ENCODE results near the gene AOC1.

AOC1 gene

DNA sequence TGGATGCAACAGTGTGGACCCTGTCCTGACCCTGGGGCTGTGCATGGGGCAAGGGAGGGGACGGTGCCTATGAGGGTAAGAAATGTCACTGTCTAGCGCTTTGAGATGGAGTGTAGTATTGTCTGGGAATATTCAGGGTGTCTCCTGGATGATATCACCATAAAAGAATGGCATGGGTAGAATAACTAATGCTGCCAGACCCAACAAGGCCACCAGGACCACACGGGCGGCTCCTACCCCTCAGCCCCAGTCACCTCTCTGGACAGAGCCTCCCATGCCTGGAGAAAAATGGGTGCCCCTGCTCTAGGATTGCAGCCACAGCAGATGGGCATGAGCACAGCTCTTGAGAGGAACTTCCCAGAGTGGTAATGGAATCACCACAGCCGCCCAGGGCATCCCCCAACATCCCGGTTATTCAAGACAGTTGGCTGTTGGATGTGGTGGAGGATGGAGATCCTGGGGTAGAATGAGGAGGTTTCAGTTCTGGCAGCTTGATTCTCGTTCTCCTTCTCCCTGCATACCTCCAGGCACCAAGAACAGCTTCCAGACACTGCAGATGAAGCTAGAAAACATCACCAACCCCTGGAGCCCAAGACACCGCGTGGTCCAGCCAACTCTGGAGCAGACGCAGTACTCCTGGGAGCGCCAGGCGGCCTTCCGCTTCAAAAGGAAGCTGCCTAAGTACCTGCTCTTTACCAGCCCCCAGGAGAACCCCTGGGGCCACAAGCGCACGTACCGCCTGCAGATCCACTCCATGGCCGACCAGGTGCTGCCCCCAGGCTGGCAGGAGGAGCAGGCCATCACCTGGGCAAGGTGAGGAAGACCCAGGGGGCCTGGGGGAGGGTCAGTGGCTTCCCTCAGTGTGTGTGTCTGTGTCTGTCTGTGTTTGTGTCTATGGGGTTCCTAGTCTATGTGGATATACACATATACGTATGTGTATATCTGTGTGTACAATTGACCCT lies 6.2 kb downstream of the AOC1 start:
- no peak for DNase-seq

DNA sequence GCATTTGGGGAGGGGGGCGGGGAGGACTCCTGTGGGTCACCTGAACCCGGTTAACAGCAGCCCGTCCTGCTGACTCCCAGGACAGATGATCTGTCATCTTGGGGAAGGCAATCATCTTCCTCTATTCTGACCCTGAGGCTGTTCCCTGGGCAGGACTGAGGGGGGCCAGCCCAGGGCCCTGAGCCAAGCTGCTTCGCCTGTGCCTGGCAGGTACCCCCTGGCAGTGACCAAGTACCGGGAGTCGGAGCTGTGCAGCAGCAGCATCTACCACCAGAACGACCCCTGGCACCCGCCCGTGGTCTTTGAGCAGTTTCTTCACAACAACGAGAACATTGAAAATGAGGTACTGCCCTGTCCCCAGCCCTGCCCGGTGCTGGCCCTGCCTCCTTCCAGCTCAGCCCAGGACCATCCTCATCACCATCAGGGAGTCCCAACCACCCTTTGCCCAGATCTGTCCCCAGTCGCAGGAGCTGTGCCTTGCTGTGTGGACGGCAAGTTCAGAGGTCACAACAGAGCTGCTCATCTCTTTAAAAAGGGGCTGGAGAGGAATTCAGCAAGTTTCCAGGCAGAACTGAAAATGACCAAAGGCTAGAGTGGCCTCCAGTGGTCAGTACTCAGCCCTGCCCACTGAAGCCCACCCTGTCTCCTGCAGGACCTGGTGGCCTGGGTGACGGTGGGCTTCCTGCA lies 8.1 kb downstream of the AOC1 start:
- DNase-seq = no peak

DNA sequence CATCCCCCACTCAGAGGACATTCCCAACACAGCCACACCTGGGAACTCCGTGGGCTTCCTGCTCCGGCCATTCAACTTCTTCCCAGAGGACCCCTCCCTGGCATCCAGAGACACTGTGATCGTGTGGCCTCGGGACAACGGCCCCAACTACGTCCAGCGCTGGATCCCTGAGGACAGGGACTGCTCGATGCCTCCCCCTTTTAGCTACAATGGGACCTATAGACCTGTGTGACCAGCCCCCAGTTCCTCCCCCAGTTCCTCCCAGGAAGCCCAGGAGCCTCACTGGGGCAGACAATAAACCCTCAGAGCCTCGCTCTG lies 8.6 kb downstream of the AOC1 start:
- DNase-seq = no peak

DNA sequence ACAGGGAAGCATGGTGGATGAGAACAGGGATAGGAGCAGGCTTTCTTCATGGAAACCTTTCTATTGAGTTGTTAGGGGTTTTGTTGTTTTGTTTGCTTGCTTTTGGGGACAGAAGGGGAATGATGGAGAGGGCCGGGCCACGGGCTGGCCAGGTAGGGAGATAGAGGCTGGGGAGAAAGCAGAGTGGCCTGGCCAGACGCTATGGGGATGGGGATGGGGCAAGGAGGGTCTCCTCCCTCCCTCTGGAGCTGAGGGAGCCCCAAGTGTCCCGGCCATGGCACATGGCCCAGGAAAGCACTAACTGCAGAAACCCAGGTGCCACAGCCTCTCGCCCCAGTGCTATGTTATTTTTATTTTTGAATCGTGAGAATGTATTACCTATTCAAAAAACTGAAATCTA lies 10.0 kb downstream of the AOC1 start:
- DNase-seq = no peak

DNA sequence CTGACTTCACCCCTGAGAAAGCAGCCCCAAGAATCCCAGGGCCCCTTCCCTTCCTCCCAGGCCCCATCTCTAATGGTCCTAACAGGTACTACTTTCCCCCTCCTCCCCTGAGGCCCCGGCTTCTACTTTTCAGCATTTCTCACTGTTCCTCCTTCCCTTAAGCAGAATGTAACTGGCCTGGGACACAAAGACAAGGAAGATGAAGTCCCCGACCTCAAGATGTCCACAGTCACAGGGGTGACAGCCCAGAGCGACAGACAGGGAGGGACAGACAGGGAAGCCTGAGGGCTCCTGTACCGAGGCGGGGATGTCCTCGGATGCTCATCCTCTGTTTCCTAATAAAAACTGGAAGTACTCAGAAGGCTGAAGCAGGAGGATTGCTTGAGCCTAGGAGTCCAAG lies 11.6 kb downstream of the AOC1 start:
- no peak for DNase-seq

DNA sequence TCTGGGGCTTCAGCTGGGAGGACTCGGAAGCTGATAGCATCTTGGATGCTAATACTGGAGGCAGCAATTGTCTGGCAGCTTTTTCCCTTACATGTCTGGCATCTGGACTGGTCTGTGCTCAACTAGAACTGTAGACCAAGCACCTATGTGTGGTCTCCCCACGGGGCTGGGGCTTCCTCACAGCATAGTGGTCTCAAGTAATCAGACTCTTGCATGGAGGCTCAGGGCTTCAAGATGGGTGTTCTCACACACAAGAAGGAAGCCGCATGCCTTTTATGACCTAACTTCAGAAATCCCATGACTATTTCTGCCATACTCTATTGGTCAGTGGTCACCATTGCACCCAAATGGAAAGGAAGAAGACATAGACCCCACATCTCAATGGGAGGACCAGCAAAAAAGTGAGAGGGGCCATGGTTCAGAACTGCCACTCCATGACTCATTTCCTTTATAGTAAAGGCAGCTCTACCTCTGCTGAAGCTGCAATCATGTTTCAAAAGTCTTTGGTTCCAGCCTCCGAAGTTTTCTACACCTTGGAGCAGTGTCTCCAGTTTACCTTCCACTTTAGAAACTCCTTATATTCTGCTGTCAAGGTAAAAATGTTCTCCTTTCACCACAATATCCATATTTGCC lies 14.7 kb downstream of the AOC1 start:
- no peak for DNase-seq

DNA sequence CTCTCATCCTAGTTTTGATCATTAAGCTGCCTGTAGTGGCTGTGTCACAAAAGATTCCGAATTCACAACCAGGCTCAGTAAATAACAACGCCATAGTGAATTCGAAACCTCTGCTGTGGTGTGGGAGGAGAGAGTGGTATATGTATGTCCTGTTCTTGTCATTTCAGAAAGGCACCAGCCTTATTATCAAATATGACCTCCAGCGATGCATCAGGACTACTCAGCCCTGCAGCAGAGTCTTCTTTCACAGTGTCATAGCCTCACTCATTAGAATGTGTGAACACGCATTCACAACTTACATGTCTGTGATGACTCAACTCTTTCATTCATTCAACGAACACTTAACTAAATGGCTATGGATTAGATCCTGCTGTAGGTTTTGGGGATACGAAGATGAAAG lies 15.3 kb downstream of the AOC1 start:
- peak in 1 of 5 donors; percentile 25 for DNase-seq

DNA sequence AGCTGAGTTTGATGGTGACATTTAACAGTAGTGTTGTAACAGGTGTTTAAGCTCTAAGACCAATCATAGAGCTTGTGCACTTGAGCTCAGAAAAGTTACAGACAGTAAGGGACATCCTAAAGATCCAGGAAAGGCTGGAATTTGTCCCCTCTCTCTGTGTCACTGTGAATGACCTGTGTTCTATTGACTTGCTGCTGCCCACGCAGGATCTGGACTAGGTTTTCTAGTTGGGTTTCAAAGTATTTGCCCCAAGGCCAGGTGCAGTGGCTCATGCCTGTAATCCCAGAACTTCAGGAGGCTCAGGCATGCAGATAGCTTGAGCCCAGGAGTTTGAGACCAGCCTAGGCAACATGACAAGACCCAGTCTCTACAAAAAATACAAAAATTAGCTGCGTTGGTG lies 17.1 kb downstream of the AOC1 start:
- DNase-seq = no peak

DNA sequence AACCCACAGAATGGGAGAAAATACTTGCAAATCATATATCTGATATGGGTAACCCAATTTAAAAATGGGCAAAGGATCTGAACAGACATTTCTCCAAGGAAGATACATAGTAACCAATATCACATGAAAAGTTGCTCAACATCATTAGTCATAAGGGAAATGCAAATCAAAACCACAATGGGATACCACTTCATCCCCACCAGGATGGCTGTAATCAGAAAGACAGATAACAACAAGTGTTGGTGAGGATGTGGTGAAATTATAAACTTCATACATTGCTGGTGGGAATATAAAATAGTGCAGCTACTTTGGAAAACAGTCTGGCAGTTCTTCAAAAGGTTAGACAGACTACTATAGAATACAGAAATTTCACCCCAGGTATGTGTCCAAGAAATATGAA lies 19.3 kb downstream of the AOC1 start:
- no peak for DNase-seq

DNA sequence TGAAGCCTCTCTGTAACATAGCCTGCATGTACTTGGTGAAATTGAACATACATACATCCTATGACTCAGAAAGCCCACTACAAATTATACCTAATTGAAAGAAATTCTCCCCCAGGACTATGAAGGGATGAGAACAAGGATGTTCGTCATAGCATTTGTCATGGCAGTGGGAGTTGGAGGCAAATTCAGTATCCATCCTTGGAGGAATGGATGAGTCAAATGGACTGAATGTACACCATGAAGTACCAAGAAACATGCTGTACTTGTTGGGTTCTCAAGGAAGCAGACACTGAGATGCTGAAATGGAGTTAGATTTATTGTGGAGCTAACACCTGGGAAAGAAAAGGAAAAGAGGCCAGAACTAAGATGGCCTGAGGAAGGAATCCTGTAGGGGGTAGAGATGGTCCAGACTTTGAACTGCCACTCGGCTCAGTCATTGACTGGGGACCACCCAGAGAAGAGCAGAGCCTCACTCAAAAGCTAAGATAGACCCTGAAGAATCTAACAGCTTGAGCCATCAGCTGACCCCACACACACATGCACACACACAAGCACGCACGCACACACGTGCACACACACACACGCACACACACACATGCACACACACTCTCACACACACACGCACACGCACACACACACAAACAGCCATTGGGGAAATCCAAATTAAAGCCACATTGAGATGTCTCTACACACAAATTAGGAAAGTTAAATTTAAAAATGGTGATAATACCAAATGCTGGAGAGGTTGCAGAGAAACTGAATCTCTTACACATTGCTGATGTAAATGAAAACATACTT lies 22.3 kb downstream of the AOC1 start:
- no peak for DNase-seq

DNA sequence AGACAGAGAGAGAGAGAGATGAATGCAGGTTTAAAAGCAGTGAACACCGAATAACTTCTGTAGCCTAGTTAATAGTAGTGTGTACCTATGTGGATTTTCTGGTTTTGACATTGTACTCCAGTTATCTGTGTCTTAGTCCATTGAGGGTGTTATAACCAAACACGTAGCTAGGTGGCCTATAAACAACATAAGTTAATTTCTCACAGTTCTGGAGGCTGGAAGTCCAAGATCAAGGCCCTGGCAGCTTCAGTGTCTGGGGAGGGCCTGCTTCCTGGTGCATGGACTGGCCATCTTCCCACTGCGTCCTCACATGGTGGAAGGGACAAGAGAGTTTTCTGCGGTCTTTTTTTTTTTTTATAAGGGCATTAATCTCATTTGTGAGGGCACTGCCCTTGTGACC lies 23.5 kb downstream of the AOC1 start:
- no peak for DNase-seq

DNA sequence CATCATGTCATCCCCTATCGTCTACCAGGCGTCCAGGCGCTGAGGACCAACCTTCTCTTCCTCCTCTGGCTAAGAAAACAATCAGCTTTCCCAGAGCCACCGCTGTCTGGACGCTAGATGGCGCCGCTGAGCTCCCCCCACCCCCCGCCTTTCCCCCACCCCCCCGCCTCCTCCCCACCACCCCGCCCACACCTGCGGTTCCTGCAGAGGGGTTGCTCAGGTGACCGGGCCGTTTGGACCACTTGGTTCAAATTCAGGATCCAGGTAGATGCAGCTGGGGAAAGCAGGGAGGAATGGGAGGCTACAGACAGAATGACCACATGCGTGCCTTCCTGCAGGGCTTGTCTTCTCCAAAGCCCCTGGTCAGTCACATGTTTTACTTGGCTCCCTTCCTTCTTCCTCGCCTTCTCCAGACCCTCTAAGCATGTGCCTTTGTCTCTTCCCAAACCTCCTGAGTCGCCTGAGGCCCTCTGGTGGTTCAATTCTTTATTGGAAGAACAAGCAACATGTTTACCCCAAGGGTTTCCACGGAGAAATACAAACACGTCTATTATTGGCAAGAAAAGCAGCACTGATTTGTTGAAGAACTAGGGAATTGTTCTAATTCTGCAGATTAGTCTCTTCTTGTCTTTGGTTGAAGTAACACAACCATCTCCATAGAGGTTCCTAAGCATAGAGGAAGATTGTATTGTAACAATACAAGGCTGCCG lies 24.7 kb downstream of the AOC1 start:
- peak in 3 of 5 donors; percentile 40 to 42 (median 42) for DNase-seq

DNA sequence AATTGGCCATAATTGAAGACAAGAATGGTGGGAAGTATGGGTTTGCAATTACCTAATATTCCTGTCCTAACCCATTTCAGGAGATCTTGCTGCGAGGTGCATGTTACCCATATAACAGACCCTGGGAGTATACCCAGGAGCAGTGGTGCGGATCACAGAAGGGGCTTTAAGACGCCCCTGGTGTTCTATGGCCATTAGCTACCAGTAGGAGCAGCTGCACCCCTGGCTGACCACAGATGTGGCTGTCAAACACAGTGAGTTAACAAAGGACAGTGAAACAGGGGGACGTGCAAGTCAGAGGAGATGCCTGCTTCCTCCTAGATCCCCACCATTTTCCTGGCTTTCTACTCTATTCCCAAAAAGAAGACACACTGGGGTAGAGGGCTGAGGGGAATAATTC lies 25.2 kb downstream of the AOC1 start:
- DNase-seq = no peak

DNA sequence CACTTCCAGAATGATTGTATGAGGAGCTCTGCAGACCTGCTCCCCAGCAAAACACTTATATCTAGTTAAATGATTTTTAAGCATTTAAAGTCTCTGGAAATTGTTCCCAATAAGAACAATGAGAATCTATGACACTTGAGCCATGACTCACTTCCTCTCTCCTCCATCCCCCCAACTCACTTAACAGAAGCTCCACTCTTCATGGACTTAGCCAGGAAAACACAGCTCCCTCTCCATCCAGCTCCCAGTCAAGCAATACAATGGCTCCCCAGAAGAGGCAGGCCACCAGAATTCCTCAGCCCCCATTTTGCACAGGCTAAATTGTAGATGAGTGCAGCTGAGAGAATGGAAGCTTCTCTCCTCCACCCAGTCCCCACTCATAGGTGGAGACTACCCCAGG lies 27.0 kb downstream of the AOC1 start:
- DNase-seq = no peak

DNA sequence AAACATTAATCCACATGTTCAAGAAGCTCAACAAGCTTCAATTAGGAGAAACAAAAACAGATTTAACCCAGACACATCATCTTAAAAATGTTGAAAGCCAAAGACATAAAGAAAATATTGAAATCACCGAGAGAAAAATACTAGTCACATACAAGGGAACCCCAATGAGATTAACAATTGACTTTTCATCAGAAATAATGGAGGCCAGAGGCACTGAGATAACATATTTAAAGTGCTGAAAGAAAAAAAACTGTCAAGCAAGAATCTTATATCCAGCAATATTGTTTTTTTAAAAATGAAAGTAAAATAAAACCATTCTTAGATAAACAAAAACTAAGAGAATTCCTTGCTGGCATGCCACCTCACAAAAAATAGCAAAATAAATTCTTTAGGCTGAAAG lies 28.9 kb downstream of the AOC1 start:
- no peak for DNase-seq

DNA sequence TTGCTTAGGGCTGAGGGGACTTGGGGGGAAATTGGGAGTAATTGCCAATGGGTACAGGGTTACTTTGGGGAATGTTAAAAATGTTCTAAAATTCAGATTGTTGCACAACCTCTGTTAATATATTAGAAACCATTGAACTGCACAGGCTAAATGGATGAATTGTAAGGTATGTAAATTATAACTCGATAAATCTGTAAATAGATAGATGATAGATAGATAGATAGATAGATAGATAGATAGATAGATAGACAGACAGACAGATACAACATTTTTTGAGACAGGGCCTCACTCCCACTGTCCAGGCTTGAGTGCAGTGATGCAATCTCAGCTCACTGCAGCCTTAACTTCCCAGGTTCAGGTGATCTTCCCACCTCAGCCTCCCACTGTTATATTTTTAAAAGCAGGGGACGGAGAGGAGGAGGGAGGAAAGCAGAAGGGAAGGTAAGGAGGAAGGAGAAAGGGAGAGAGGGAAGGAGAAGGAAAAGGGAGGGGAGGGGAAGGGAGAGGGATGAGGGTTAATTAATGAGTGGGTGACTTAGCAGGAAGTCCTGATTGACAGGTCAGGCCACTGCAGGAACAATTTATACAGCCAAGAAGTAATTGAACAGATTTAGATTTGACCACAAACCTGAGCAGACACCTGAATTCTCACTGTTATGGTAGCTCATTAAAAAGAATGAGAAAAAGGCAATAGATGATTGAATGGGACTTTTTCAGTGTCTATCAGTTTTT lies 38.7 kb downstream of the AOC1 start:
- no peak for DNase-seq

DNA sequence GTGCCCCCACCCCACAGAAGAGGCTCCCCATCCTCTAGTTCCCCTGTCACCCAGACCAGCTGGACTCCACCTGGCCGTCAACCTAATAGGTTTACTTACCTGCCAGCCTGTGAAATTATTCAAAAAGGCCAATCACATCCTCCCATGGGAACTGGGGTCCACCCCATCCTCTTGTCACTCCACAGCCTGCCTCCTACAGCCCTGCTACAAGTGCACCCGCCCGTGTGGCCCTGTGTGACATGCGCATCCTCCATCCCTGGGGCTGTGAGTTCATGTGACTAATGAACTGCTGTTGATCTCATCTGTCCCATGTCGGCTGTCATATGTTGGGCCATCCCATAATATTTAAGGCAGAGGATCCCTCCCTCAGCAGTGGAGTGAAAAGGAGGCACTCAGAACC lies 39.4 kb downstream of the AOC1 start:
- DNase-seq = no peak

DNA sequence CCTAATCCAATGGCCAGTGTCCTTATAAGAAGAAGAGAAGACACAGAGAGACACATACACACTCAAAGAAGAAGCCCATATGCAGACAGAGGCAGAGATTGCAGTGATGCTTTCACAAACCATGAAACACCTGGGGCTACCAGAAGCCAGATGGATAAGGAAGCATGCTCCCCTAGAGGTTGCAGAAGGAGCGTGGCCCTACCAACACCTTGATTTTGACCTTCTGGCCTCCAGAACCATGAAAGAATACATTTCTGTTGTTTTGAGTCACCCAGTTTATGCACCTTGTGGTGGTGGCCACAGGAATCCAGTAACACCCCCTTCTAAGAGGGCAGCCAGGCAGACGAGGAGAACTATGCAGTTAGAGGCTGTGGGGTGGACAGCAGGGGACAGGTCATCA lies 43.5 kb downstream of the AOC1 start:
- DNase-seq = no peak

DNA sequence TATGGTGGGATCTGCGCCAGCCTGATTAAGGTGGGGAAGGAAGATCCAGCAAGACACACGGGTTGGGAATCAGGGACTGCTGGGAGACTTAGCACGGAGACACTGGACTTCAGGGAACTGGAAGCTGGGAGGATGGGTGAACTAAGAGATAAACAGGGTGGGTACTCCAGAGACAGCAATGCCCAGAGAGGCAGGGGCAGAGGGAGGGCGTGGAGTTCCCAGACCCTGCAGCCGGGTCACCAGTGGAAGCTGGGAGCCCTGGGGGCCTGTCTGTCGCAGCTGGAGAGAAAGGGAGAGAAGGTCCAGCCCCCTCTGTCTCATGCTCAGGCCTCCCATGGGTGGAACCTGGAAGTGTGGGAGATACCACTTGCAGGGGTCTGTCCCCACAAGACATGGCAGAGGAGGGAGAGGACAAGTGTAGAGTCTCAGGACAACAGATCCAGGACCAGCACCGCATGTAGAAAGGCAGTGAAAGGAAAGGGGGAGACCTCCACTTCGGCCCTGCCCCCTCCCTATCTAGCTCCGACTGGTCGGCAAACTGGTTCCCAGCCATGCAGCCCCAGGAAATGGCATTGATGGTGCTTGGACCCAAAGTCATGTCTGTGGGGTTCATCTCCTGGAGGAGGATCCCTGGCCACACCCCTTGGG lies 44.4 kb downstream of the AOC1 start:
- DNase-seq = no peak

DNA sequence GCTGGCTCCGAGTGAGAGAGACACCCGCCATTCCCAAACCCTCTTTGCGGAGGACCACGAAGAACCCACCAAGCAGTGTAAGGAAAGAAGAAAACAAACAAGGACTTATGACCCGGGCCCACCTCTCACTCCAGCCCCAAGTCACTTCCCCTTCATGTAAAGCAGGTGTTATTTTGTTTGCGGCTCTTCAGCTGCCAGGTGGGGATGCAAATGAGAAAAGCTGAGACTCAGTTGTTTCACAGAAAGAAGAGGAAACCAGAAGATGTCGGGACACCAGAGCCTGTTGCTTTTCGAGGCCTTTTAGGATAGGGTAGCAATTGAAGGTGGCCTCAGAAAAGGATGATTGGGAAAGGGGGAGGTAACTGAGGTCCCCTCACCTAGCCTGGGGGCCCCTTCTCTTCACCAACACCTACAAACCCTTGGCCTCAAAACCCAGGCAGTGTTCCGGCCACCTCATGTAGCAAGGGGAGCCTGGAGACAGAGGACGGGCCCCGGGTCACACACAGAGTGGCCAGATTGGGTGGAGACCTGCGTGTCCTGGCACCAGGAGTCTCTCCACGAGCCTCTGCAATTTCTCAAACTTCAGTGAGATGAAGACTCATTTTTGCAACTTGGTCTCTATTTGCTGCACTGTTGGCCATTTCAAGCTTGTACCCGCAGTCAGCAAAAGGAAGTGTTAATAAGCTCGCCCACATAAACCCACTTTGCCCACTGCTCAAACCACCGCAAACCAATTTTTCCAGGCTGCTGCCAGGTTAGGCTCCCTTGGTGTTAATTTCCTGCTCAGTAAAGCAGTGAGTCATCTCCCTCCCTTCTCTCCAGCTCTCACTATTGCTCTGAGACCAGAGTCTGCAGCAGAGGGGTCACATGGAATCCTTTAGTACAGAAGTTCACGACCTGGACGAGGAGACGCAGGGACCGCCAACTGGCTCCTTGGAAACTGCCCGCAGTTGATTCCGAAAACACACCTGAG lies 45.5 kb downstream of the AOC1 start:
- DNase-seq = no peak

All from T-helper 1 cell (primary cell).